Progenitor cell of endocrine pancreas (in vitro differentiated cells): ENCODE results near the gene OR10P1. TPM values are rescaled to one million over a fixed set of nuclear protein-coding genes. Genes with fewer than 3 reads are reported as not detected.
"Not testable (repeated sequence)": the region's sequence is repeated elsewhere in the genome, so short reads cannot be mapped to it uniquely, and the experiment has no call there.

ENCODE experiments used
- DNase-seq: peaks from one replicate; pipeline ENCODE4 v3.0.0; 2021; ENCODE audit warnings: low spot score; ENCODE audit not compliant: unreplicated experiment
- H3K27ac Mint-ChIP-seq: 2 replicates; pipeline ENCODE4 v1.8.0; 2021; ENCODE audit warnings: mild to moderate bottlenecking, moderate library complexity, mixed read lengths
- H3K27me3 Mint-ChIP-seq: 2 replicates; pipeline ENCODE4 v1.8.0; 2021; ENCODE audit warnings: mixed read lengths
- H3K36me3 Mint-ChIP-seq: 2 replicates; pipeline ENCODE4 v1.8.0; 2022; ENCODE audit warnings: mixed read lengths; ENCODE audit not compliant: insufficient read depth
- H3K4me1 Mint-ChIP-seq: 2 replicates; pipeline ENCODE4 v1.8.0; 2021; ENCODE audit warnings: low read depth, mixed read lengths
- H3K4me3 Mint-ChIP-seq: 2 replicates; pipeline ENCODE4 v1.8.0; 2021; ENCODE audit warnings: low read depth, mild to moderate bottlenecking, moderate library complexity, mixed read lengths
- H3K9me3 Mint-ChIP-seq: 2 replicates; pipeline ENCODE4 v1.8.0; 2021; ENCODE audit warnings: low read depth, mixed read lengths
- total RNA-seq: library from RNA; stranded (reverse); gene quantifications from 2 replicates; pipeline ENCODE4 v1.2.1, GENCODE V29; 2021
- TF ChIP-seq, protein P1 (sequence below): fragments of 200-600 bp; sonication (generic); IDR thresholded peaks from one replicate; pipeline ENCODE4 v1.5.0; 2021; ENCODE audit warnings: antibody characterized with exemption, mild to moderate bottlenecking; ENCODE audit not compliant: unreplicated experiment

Gene OR10P1
- total RNA-seq, 1 donor from 2014 or later = not detected

DNA sequence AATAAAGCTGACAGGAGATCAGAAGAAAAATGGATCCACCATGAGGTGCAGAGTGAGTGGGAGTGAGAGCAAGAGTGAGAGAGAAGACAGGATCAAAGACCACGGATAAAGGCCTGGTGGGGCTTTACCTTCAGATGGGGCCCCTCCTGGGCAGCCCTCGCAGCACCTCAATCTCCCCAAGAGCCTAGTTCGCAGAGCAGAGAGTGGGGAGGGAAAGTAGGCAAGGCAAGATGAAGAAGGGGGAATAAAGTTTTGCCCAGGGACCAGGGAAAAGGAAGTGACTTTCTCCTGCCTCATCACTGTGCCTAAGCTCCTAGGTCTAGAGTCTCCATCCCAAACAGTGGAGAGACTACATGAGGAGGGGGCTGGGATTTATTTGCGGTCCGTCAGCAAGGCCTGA is 10.3 kb downstream of the OR10P1 start:
- Mint-ChIP-seq H3K4me1 (peaks cover 2% of the 10 kb centered on the region), H3K27ac (no peak overlapping the region), H3K9me3 (peaks cover 6% of the 10 kb centered on the region), H3K27me3 (peaks cover 14% of the 10 kb centered on the region), H3K36me3 (no peaks in the 10 kb centered on the region), H3K4me3 (no peak overlapping the region)
- TF ChIP-seq, protein P1, sequence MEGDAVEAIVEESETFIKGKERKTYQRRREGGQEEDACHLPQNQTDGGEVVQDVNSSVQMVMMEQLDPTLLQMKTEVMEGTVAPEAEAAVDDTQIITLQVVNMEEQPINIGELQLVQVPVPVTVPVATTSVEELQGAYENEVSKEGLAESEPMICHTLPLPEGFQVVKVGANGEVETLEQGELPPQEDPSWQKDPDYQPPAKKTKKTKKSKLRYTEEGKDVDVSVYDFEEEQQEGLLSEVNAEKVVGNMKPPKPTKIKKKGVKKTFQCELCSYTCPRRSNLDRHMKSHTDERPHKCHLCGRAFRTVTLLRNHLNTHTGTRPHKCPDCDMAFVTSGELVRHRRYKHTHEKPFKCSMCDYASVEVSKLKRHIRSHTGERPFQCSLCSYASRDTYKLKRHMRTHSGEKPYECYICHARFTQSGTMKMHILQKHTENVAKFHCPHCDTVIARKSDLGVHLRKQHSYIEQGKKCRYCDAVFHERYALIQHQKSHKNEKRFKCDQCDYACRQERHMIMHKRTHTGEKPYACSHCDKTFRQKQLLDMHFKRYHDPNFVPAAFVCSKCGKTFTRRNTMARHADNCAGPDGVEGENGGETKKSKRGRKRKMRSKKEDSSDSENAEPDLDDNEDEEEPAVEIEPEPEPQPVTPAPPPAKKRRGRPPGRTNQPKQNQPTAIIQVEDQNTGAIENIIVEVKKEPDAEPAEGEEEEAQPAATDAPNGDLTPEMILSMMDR = no peak
- no peak for DNase-seq

DNA sequence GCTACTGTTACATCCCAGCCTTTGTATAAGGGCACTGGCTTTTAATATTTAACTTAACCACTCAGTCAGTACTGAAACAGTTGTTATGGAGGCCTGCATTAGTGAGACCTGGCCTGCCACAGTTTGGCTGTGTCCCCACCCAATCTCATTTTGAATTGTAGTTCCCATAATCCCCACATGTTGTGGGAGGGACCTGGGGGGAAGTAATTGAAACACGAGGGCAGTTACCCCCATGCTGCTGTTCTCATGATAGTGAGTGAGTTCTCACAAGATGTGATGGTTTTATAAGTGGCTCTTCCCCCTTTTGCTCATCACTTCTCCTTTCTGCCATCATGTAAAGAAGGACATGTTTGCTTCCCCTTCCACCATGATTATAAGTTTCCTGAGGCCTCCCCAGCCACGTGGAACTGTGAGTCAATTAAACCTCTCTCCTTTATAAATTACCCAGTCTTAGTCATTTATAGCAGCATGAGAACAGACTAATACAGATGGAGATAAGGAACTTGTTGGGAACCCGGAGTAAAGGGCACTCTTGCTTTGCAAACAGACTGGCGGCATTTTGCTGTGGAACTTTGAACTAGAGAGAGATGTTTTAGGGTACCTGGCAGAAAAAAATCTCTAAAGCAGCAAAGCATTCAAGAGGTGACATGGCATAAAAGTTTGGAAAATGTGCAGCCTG is 14.1 kb downstream of the OR10P1 start:
- not testable (repeated sequence) for H3K4me3 Mint-ChIP-seq, H3K9me3 Mint-ChIP-seq, DNase-seq, H3K4me1 Mint-ChIP-seq, H3K27me3 Mint-ChIP-seq, H3K36me3 Mint-ChIP-seq, H3K27ac Mint-ChIP-seq

DNA sequence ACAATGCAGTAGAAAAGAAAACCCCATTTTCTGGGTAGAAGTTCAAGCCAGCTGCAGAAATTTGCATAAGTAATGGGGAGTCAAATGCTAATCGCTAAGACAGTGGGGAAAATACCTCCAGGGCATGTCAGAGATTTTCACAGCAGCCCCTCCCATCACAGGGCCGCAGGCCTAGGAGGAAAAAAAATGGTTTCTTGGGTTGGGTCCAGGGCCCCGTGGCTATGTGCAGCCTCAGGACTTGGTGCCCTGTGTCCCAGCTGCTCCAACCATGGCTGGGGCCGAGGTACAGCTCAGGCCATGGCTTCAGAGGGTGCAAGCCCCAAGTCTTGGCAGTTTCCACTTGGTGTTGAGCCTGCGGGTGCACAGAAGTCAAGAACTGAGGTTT is 14.6 kb downstream of the OR10P1 start:
- Mint-ChIP-seq H3K4me1 (peaks cover 2% of the 10 kb centered on the region), H3K4me3 (no peak overlapping the region), H3K36me3 (no peaks in the 10 kb centered on the region), H3K27me3 (peaks cover under 1% of the 10 kb centered on the region), H3K27ac (no peak overlapping the region), H3K9me3 (peaks cover 6% of the 10 kb centered on the region)
- DNase-seq = no peak
- TF ChIP-seq, protein P1 = no peak

DNA sequence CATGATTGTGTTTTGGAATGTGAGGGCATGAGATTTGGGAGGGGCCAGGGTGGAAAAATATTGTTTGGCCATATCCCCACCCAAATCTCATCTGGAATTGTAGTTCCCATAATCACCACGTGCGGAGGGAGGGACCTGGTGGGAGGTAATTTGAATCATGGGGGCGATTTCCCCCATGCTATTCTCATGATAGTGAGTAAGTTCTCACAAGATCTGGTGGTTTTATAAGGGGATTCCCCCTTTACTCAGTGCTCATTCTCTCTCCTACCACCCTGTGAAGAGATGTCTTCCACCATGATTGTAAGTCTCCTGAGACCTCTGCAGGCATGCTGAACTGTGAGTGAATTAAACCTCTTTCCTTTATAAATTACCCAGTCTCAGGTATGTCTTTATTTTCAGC is 15.7 kb downstream of the OR10P1 start:
- Mint-ChIP-seq H3K36me3 (no peaks in the 10 kb centered on the region), H3K27ac (no peak overlapping the region), H3K4me1 (peaks cover 2% of the 10 kb centered on the region), H3K27me3 (peaks cover 10% of the 10 kb centered on the region), H3K9me3 (peaks cover 6% of the 10 kb centered on the region), H3K4me3 (no peak overlapping the region)
- no peak for DNase-seq
- TF ChIP-seq, protein P1 = no peak

DNA sequence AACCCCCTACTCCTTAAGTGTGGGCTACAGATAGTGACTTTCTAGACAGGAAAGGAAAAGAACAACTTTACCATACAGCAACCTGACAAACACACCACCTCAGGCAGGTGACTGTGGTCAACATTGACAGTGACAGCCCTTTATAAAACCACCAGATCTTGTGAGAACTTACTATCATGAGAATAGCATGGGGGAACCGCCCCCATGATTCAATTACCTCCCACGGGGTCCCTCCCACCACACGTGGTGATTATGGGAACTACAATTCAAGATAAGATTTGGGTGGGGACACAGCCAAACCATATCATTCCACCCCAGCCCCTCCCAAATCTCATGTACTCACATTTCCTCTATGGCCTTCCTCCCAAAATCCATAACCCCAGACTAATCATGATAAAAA is 16.3 kb downstream of the OR10P1 start:
- DNase-seq = no peak
- no peak overlapping the region for H3K27ac Mint-ChIP-seq
- TF ChIP-seq, protein P1 = no peak
- H3K9me3 Mint-ChIP-seq = peaks cover 6% of the 10 kb centered on the region
- peaks cover 16% of the 10 kb centered on the region for H3K27me3 Mint-ChIP-seq
- no peaks in the 10 kb centered on the region for H3K36me3 Mint-ChIP-seq
- H3K4me1 Mint-ChIP-seq = peaks cover 2% of the 10 kb centered on the region
- H3K4me3 Mint-ChIP-seq = no peak overlapping the region

DNA sequence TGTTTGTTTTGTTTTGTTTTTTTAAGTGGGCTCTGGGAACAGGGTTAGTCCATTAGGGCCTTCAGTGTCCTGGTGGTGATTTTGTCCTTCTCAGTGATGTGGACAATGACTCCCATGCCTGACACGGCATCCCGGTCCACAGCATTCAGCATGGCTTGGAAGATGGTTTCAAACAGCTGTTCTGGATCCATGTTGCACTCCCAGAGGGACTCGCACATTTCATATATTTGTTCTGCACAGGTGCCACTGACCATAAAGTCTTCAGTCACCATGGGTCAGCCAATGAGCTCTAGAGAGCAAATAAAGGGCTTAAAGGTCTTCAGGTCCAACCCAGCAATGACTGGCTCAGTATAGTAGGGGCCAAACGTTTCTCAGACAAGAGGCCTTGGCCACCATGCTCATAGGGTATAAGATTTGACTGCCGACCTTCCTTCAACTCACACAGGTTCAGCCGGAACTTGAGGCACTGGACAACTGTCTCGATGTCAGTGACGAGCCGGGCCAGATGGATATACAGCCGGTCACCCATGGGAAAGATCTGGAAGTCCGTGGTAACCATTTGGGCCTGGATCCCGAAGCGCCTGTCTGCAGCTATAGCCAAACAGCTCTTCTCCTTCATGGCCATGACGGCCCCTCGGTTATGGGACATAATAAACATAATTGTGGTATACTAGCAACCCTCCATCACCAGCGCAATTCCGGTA is 18.0 kb downstream of the OR10P1 start:
- no peak overlapping the region for H3K4me3 Mint-ChIP-seq
- no peak for DNase-seq

More for the DNA sequence above, 18.0 kb downstream of the OR10P1 start:
- Mint-ChIP-seq H3K4me1 (peaks cover 2% of the 10 kb centered on the region), H3K9me3 (peaks cover 3% of the 10 kb centered on the region), H3K27me3 (peaks cover 24% of the 10 kb centered on the region), H3K27ac (no peak overlapping the region), H3K36me3 (no peaks in the 10 kb centered on the region)
- TF ChIP-seq, protein P1 = no peak
